NCI-H1694 (cell line): ENCODE data around the gene ARFGAP3.

ENCODE experiments used
- DNase-seq: peaks from one replicate; lab custom pipeline; 2025; lab: John Stamatoyannopoulos, UW

Gene ARFGAP3

DNA sequence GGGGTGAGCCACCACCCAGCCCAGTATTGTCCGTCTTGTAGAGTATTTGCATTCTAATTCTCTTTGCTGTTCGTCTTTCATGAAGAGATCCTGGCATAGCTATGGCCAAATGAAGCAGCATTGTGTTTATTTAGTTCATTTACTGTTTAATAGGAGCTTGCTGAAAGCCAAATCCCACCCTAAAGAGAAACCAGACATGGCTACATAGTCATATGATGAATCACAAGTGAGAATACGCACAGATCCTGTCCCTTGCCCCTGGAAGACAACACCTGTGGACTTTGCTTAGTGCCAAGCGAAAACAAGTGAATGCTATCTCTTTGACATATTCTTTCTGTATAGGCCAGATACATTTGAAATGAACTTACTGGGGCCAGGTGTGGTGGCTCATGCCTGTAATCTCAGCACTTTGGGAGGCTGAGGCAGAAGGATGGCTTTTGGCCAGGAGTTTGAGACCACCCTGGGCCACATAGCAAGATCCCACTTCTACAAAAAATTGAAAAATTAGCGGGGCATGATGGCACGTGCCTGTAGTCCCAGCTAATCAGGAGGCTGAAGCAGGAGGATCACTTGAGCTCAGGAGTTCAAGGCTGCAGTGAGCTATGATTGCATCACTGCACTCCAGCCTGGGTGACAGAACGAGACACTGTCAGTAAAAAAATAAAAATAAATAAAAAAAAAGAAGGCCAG, 5.1 kb upstream of the ARFGAP3 start:
- no peak for DNase-seq

DNA sequence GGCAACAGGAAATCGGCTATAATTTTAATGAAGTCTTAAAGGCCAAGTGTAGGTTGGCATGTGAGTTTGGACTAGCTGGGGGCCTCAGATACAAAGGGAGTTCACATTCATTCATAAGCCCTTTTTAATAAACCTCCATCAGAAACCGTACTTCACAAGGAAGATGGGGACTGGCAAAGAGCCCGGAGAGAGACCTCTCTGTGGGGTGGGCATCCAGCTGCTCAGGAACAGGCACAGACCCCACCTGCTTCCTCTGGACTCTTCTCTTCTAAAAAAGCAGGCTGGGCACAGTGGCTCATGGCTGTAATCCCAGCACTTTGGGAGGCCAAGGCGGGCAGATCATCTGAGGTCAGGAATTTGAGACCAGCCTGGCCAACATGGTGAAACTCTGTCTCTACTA, 3.9 kb upstream of the ARFGAP3 start:
- DNase-seq: peak; percentile 27

DNA sequence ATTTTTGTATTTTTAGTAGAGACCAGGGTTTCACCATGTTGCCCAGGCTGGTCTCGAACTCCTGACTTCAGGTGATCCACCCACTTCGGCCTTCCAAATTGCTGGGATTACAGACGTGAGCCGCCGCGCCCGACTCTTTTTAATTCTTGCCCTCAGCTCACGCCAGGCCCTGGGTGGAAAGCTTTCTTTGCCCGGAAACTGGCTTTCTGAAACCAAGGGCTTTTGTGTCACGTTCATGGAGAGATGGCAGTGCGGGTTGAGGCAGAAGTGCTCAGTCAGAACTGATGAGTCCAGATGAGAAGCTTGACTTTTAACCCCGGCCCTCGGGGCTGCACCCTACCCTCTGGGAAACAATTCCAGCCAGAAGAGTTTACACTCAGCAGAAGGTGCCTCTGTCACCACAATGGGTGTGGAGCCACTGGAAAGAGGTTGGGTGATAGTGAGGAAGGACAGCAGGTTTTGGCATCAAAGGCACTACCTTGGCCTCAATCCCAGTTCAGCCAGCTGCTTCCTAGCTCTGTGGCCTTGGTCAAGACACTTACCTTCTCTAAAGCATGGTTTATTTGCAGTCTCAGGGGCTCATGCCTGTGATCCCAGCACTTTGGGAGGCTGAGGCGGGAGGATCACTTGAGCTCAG, 890 bp upstream of the ARFGAP3 start:
- no peak for DNase-seq

DNA sequence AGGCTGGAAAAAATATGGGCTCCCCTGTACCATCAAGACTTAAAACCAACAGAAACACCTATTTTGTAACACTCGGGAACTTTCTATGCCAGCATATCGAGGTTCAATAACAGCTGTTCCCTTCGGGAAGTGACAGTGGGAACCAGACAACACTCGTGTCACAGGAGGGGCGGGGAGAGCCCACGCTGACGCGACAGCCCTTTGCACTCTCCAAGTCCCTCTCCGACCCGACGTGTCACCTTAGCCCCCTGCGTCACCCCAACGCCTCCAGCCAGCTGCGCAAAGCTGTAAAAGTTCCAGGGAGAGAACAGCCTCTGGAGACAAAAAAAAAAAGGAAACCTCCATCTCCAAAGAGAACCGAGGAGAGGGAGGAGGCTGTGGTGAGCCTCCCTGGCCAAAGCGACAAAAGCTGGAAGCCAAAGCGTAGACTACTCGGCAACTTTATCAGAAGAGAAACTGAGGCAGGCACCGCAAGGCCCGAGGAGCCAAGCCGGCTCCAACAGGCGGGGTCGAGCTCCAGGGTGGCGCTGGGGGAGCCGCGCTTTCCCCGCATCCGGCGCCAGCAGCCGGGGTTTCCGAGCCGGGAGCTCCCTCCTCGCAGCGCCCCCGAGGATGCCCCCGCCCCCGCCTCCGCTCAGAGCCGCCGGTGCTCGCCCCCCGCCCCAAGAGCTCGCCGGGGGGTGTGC, 751 bp downstream of the ARFGAP3 start:
- peak; percentile 10 for DNase-seq

DNA sequence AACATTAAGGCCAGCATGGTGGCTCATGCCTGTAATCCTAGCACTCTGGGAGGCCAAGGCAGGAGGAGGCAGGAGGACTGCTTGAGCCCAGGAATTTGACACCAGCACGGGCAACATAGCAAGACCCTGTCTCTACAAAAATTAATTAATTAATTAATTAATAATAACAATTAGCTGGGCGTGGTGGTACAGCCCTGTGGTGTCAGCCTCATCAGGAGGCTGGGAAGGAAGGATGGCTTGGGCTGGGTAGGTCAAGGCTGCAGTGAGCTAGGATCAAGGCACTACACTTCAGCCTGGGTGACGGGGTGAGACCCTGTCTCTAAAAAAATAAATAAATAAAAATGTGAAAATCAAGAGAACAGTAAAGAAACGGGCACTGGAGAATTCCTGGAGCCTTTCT, 1.4 kb downstream of the ARFGAP3 start:
- DNase-seq: no peak

DNA sequence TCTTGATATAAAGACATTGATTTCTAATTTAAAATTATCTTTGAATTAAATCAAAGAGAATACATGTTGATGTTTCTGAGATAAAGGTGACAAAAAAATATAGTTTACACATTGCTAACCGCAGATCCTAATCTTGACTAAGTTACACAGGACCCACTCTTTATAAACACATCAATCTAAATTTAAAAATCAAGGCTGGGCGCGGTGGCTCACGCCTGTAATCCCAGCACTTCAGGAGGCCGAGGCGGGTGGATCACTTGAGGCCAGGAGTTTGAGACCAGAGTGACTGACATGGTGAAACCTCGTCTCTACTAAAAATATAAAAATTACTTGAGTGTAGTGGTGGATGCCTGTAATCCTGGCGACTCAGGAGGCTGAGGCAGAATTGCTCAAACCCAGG, 1.9 kb downstream of the ARFGAP3 start:
- DNase-seq: no peak

DNA sequence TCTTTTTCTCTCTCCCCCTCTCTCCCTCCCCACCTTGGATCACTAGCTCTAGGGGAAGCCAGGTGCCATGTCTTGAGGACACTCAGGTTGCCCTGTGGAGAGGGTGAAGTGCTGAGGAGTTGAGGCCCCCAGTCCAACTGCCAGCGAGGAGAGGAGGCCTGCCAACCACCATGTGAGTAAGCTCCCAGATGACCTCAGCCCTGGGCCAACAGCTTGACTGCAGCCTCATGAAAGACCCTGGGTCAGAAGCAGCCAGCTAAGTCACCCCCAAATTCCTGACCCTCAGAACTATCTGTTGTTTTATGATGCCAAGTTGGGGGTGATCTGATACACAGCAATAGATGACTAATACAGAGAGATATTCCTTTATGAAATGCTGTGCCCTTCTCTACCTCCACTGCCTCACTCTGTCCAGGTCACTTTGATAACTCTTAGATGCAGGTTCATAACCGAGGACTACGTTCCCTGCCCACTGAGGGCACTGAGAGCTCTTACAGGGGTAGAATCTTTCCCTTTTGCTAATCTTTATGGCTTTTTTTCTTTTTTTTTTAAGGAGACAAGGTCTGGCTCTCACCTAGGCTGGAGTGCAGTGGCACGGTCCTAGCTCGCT, 8.0 kb downstream of the ARFGAP3 start:
- no peak for DNase-seq

DNA sequence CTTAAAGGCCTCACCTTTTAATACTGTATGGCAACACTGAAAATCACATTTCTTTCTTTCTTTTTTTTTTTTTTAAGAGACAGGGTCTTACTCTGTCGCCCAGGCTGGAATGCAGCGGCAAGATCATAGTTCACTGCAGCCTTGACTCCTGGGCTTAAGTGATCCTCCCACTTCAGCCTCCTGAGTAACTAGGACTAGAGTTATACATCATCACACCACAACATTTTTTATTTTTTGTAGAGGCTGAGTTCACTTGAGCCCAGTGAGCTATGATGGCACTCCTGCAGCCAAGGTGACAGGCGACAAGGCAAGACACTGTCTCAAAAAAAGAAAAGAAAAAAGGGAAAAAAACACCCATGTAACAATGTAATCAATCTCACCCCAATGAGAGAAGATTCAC, 10.0 kb downstream of the ARFGAP3 start:
- DNase-seq: no peak

DNA sequence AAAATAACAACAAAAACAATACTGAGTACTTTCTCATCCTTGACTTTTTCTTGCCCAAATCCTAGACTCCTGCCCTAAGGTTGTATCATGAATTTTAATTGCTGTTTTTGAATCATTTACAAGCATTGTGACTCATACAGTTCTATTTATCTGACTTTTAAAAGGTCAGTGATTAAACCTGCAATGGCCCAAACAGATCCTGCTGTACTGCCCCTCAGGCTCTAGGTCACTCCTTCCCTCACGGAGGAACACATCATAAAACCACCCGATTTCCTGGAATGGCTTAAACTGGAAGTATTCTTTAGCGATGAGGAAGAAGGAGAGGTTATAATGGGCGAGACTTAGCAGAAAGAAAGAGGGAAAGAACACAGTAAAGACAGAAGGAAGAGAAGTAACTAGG, 12.3 kb downstream of the ARFGAP3 start:
- DNase-seq: no peak

DNA sequence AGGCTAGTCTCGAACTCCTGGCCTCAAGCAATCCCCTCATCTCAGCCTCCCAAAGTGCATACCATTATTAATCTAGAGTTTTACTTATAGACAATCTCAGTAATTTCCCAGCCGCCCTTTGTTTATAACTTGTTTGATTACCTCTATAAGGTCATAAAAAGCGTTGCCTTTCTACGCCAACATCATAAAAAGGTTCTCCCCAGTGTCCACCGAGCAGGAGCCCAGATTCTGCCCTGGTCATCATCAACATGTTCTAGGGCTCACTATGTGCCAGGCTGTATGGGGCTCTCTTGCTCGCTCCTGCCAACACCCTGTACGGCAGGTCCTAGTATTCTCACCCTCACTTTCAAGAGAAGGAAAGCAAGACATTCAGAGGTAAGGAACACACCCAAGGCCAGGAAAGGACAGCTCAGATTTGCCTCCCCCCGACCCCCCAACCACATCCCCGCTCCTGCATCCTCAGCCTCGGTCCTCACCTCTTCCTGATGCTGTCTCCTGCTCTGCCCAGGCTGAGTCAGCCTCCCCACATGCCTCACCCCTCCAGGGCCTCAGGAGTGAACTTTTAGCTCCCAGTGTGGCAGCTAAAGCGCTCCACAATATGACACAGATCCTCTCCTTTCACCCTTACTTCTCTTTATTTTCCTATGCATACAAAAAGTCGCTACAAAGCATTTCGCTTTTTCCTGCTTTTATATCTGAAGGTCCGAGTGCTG, 14.3 kb downstream of the ARFGAP3 start:
- no peak for DNase-seq

DNA sequence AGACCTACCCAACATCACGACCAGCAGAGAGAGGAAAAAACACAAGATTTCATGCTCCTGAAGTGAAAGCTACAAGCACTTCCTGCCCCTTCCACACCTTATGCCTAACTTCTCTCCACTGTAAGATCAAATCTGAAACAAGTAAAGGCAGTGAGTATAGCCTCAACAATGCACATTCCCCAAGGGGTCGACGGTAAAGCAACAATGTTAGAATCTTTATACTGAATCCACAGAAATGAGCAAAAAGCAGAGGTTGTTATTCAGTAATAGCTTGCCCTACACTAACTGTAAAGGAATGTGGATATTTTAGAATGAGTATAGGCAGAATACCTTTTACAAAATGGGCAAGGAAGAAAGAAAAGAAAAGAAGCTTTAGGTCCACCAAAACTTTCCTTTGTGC, 15.6 kb downstream of the ARFGAP3 start:
- no peak for DNase-seq

DNA sequence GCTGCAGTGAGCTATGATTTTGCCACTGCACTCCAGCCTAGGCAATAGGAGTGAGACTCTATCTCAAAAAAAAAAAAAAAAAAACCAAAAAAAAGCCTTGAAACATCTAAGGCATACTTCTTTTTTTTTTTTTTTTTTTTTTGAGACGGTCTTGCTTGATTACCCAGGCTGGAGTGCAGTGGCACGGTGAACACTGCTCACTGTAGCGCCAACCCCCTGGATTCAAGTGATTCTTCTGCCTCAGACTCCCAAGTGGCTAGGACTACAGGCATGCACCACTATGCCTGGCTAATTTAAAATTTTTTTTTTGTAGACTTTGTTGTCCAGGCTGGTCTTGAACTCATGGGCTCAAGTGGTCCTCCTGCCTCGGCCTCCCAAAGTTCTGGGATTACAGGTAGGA, 19.5 kb downstream of the ARFGAP3 start:
- DNase-seq: no peak

DNA sequence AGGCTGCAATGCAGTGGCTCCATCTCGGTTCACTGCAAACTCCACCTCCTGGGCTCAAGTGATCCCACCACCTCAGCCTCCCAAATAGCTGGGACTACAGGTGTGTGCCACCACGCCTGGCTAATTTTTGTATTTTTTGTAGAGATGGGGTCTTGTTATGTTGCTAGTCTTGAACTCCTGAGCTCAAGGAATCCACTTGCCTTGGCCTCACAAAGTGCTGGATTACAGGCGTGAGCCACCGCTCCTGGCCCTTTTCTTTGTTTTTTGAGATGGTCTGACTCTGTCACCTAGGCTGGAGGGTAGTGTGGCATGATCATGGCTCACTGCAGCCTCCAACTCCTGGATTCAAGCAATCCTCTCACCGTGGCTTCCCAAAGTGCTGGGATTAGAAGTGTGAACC, 21.0 kb downstream of the ARFGAP3 start:
- no peak for DNase-seq

DNA sequence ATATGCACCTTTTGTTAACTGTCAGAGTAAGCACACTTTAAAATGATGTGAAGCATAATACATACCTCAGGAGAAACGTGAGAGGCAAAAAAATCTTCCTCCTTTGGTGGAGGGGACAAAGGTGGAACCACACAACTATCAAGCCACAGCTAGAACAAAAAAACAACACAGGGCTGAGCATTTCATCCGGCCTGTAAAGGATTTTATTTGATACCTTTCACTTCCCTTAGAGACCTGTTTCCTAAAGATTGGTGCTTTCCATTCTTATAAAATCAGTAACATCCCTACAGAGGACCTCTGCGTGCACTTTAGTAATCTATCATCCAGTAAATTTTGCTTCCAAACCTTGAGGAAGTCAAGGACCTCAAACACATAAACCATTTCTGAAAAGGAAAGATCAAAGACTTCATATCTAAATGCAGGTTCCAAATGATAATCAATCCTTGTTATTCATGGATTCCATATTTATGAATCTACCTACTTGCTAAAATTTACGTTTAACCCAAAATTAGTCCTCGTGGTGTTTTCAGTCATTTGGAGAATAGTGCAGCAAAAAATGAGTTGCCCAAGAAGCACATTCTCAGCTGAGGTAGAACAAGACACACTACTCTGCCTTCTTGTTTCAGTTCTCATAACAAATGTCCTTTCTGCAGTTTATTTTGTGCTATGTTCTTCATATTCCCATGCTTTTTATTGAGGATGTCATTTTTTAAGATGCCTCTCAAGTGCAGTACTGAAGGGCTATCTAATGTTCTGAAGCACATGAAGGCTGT, 22.7 kb downstream of the ARFGAP3 start:
- no peak for DNase-seq

DNA sequence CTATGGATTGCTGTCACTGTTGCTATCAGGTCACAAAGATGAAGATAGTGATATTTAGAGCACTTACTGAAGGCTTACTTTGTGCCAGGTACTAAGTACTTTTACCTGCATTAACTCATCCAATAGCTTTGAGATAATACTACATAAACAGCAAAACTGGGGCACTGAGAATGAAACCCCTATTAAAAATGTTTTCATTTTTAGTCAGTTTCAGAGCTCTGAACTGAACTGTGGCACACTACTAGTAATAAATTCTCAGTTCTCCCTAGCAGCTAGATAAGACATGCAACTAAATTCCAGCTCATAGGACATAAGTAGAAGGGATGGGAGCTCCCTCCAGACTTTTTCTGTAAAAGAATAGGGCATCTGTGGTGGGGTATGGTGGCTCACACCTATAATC, 24.0 kb downstream of the ARFGAP3 start:
- no peak for DNase-seq

DNA sequence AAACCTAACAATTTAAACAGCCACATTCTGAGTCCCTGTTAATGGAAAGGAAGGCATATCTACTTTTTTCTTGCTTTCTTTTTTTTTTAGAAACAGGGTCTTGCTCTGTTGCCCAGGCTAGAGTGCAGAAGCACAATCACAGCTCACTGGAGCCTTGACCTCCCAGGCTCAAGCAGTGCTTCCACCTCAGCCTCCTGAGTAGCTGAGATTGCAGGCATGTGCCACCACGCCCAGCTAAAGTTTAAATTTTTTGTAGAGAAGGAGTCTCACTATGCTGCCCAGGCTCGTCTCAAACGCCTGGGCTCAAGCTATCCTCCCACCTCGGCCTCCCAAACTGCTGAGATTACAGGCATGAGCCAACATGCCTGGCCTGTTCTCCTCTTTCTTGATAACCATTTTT, 25.4 kb downstream of the ARFGAP3 start:
- no peak for DNase-seq

DNA sequence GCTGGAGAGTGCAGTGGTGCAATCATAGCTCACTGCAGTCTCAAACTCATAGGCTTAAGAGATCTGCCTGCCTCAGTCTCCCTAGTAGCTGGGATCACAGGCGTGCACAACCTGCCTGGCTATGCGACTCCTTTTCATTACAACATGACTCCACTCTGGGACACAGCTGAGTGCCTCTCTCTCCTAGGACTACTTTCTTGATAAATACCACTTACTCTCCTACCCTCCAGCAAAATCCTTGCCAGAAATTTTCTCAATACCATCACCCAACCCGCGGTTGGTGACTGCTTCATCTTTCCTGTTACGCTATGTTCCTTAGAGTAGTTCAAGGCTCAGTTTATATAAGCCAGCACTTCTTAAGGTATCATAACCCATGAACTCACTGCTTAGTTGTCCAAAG, 26.9 kb downstream of the ARFGAP3 start:
- DNase-seq: no peak

DNA sequence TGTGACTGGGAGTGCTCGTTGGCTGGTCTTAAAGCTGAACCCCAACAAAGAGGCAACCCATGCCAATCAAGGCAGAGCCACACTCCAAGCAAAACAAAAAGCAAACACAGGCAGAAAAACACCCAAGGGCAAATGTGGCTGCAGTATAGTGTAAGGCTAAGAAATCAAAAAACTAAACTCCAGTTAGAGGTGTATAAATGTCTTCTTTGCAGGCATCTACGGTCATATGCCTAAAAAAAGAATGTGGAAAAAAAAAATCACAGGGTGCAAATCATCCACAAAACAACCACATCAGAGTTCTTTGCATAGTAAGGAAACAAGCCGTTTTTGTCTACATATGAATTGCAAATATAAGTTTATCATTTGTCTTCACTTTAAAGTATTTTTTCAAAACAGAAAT, 27.8 kb downstream of the ARFGAP3 start:
- DNase-seq: no peak

DNA sequence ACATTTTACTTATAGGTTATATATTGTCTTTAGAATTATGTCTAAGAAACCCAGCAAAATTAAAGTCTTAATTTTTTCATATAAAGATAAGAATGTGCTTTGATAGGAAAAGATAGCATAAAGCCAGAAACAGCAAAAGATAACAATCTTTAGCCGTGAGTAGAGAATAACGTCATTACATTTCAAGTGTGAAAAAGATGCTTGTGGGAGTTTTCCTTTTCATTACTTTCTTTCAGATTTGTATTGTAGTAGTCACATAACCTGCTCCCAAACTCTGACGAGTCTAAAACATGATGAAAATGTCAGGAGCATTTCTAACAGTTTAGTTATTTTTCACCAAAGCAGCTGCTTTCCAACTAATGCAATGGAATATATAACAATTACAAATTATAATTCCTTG, 31.3 kb downstream of the ARFGAP3 start:
- no peak for DNase-seq

DNA sequence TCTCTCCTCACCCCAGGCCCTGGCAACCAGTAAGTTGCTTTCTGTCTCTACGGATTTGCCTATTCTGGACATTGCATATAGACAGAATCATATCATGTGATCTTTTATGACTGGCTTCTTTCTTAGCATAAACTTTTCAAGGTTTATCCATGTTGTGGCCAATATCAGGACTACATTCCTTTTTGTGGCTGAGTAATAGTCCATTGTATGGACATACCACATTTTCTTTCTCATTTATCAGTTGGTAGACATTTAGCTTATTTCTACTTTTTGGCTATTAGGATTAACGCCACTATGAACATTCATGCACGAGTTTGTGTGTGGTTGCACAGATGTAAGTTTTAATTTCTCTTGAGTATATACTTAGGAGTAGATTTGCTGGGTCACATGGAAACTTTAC, 35.7 kb downstream of the ARFGAP3 start:
- DNase-seq: no peak

DNA sequence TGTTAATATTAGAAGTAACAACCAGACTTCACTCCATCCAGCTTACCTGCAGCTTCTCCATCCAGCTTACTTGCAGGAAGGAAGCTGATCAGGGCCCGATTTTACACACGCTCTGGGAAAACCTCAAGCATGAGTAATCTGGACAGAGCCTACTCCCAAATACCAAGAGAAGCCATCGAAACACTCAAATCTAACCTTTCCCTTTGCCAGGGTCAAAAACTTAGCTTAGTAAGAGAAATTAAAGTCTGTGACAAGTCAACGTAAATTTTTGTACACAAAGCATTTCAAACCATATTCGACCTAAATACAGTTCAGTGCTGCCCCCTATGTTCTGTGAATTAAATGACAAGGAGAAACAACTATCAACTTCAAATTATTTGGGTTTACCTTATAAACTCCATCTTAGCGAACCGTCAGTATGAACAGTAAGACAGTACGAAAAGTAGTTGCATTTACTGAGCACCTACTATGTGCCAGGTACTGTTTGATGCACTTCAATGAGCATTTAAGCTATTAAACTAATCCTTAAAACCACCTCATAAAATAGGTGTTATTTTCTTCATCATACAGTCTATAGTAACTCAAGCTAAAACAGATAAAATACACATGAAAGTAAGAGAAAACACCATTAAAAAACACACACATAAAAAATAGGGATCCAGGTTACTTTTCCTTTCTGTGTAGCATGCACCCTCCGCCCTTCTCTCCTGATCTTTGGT, 36.9 kb downstream of the ARFGAP3 start:
- peak; percentile 25 for DNase-seq
